SU-DHL-6 (cell line): Measurements from ENCODE around the gene PTPRK.

ENCODE experiments used
- CTCF ChIP-seq: fragments of 200-600 bp; sonication (generic); IDR thresholded peaks from one replicate; pipeline ENCODE4 v1.5.1; 2017; ENCODE audit warnings: antibody characterized with exemption, mild to moderate bottlenecking, low read length, moderate library complexity; ENCODE audit not compliant: insufficient read depth, poor library complexity, severe bottlenecking
- EZH2phosphoT487 ChIP-seq: fragments of 200-600 bp; sonication (generic), shearing (Covaris generic); conservative IDR thresholded peaks from 2 replicates; pipeline ENCODE4 v1.6.1; 2018; ENCODE audit warnings: mild to moderate bottlenecking, antibody characterized with exemption, low read length, moderate library complexity, mixed read lengths

- TF ChIP-seq CTCF (no peak), EZH2phosphoT487 (no peak)
Observed at GRCh38 chr6:128117916-128118315, 402.5 kb downstream of the PTPRK start.
